HUES48 (cell line): Measurements from ENCODE around the gene CNTFR.

Experiments
- H3K27ac ChIP-seq: one replicate; pipeline ENCODE4 v1.7.0; 2013; ENCODE audit warnings: low read depth, low read length, inconsistent platforms
- H3K27me3 ChIP-seq: 2 replicates; pipeline ENCODE4 v1.6.1; 2013; ENCODE audit warnings: mild to moderate bottlenecking, low read length; ENCODE audit not compliant: control insufficient read depth, insufficient read depth
- H3K36me3 ChIP-seq: 2 replicates; pipeline ENCODE4 v1.6.1; 2013; ENCODE audit warnings: low read length; ENCODE audit not compliant: control insufficient read depth, insufficient read depth
- H3K4me1 ChIP-seq: 2 replicates; pipeline ENCODE4 v1.6.1; 2013; ENCODE audit warnings: mild to moderate bottlenecking, low read length; ENCODE audit not compliant: control insufficient read depth, insufficient read depth
- H3K4me3 ChIP-seq: 2 replicates; pipeline ENCODE4 v1.5.1; 2013; ENCODE audit warnings: mild to moderate bottlenecking, low read depth, low read length
- H3K9ac ChIP-seq: 2 replicates; pipeline ENCODE4 v1.6.1; 2013; ENCODE audit warnings: mild to moderate bottlenecking, low read depth, low read length, moderate library complexity
- H3K9me3 ChIP-seq: 2 replicates; pipeline ENCODE4 v1.6.1; 2013; ENCODE audit warnings: low read length; ENCODE audit not compliant: control insufficient read depth, insufficient read depth

Gene CNTFR

GRCh38 chr9:34574571-34574970, 15.0 kb downstream of the CNTFR start:
- Histone ChIP-seq H3K4me1 (peaks cover 29% of the 10 kb centered on the region), H3K4me3 (no peak overlapping the region), H3K9ac (no peak overlapping the region), H3K27ac (no peak overlapping the region), H3K27me3 (peaks cover 50% of the 10 kb centered on the region), H3K9me3 (no peaks in the 10 kb centered on the region), H3K36me3 (no peaks in the 10 kb centered on the region)

- Histone ChIP-seq H3K27ac (no peak overlapping the region), H3K36me3 (no peaks in the 10 kb centered on the region), H3K9ac (no peak overlapping the region), H3K9me3 (no peaks in the 10 kb centered on the region), H3K4me3 (no peak overlapping the region), H3K27me3 (peaks cover 41% of the 10 kb centered on the region), H3K4me1 (peaks cover 30% of the 10 kb centered on the region)
Observed at GRCh38 chr9:34573599-34574325, 15.8 kb downstream of the CNTFR start.

GRCh38 chr9:34572628-34573027, 16.9 kb downstream of the CNTFR start:
- no peak overlapping the region for H3K4me3 ChIP-seq
- H3K27me3 ChIP-seq = peaks cover 34% of the 10 kb centered on the region
- no peak overlapping the region for H3K9ac ChIP-seq
- no peak overlapping the region for H3K27ac ChIP-seq
- H3K4me1 ChIP-seq = peaks cover 30% of the 10 kb centered on the region
- H3K36me3 ChIP-seq = no peaks in the 10 kb centered on the region
- H3K9me3 ChIP-seq = no peaks in the 10 kb centered on the region

DNA sequence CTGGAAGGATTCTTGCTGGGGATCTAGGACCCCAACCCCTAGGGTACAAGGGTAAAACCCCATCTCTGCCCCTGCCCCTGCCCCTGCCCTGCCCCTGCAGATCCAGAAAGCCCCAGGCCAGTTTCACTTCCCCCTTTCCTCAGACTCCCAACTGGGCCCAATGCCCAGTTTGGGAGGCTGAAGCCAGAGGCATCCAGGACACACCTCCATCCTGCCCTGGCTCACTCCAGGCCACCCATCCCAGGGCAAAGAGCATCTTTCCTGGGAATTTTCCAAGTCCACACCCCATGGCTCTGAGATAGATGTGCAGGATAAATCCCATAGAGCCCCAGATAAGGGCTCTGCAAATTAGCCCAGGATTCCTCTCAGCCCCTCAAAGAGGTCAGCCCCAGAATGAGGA, 17.4 kb downstream of the CNTFR start:
- H3K27ac ChIP-seq = no peak overlapping the region
- no peak overlapping the region for H3K9ac ChIP-seq
- peaks cover 34% of the 10 kb centered on the region for H3K27me3 ChIP-seq
- no peak overlapping the region for H3K4me3 ChIP-seq
- no peaks in the 10 kb centered on the region for H3K9me3 ChIP-seq
- H3K4me1 ChIP-seq = peaks cover 26% of the 10 kb centered on the region
- no peaks in the 10 kb centered on the region for H3K36me3 ChIP-seq

DNA sequence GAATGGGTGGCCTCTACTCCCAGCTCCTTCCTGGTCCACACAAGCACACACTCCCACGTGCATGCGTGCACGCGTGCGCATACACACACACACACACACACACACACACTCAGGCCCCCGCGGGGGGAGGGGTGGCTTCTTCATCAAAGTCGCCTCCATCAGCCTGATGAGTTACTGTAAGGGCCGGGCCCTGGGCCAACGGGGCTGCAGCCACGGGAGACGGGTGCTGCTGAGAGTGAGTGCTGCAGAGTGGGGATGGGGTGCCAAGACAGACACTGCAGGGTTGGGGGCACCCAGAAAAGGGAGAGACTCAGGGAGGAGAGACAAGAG, 18.1 kb downstream of the CNTFR start:
- Histone ChIP-seq H3K4me1 (peaks cover 20% of the 10 kb centered on the region), H3K36me3 (no peaks in the 10 kb centered on the region), H3K27me3 (peaks cover 28% of the 10 kb centered on the region), H3K27ac (no peak overlapping the region), H3K4me3 (no peak overlapping the region), H3K9me3 (no peaks in the 10 kb centered on the region), H3K9ac (no peak overlapping the region)

GRCh38 chr9:34570809-34571480, 18.6 kb downstream of the CNTFR start:
- Histone ChIP-seq H3K4me1 (peaks cover 21% of the 10 kb centered on the region), H3K9me3 (no peaks in the 10 kb centered on the region), H3K27ac (no peak overlapping the region), H3K27me3 (peaks cover 23% of the 10 kb centered on the region), H3K9ac (no peak overlapping the region), H3K36me3 (no peaks in the 10 kb centered on the region), H3K4me3 (no peak overlapping the region)

DNA sequence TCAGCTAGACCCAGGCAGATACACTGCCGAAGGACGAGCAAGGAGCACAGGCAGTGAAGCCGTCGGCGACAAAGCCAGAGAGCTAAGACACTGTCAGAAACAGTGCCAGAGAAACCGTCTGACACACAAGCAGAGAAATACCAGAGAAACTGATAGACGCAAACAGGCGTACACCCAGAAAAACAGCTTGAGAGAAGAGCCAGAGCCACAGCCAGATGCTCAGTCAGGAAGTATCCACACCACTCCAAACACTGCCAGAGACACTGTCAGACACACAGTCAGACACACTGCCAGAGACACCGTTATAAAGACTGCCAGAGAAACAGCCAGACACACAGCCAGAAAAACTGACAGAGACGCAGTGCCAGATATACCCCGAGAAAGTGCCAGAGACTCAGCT, 19.1 kb downstream of the CNTFR start:
- H3K27ac ChIP-seq = no peak overlapping the region
- no peak overlapping the region for H3K9ac ChIP-seq

GRCh38 chr9:34568774-34569173, 20.8 kb downstream of the CNTFR start:
- no peak overlapping the region for H3K9ac ChIP-seq
- no peak overlapping the region for H3K27ac ChIP-seq
- no peaks in the 10 kb centered on the region for H3K9me3 ChIP-seq
- peaks cover 12% of the 10 kb centered on the region for H3K27me3 ChIP-seq
- peaks cover 21% of the 10 kb centered on the region for H3K4me1 ChIP-seq
- no peaks in the 10 kb centered on the region for H3K36me3 ChIP-seq
- no peak overlapping the region for H3K4me3 ChIP-seq

More for the DNA sequence above, 19.1 kb downstream of the CNTFR start:
- peaks cover 25% of the 10 kb centered on the region for H3K4me1 ChIP-seq
- H3K9me3 ChIP-seq = no peaks in the 10 kb centered on the region
- no peaks in the 10 kb centered on the region for H3K36me3 ChIP-seq
- H3K27me3 ChIP-seq = peaks cover 19% of the 10 kb centered on the region
- H3K4me3 ChIP-seq = no peak overlapping the region

DNA sequence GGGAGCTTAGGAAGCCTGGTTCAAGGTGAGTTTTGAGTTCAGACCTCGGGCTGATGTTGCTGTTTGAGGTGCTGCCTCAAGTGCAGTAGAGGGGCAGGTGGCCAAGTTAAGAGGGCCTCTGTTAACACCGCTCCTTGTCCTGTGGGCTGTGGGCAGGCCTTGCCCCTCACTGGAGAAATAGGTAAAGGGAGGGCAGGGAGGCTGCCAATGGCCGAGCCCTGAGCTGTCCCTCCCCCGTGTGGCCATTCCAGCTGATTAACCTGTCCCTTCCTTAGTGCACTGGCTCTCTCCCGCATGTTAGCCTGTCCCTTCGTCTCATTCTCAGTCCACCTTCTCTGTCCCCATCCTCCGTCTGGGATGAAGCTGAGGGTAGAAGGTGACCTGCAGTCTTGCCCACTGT, 21.4 kb downstream of the CNTFR start:
- H3K9me3 ChIP-seq = no peaks in the 10 kb centered on the region
- no peak overlapping the region for H3K9ac ChIP-seq
- no peaks in the 10 kb centered on the region for H3K36me3 ChIP-seq
- no peak overlapping the region for H3K27ac ChIP-seq
- no peak overlapping the region for H3K4me3 ChIP-seq
- peaks cover 18% of the 10 kb centered on the region for H3K27me3 ChIP-seq
- peaks cover 21% of the 10 kb centered on the region for H3K4me1 ChIP-seq

DNA sequence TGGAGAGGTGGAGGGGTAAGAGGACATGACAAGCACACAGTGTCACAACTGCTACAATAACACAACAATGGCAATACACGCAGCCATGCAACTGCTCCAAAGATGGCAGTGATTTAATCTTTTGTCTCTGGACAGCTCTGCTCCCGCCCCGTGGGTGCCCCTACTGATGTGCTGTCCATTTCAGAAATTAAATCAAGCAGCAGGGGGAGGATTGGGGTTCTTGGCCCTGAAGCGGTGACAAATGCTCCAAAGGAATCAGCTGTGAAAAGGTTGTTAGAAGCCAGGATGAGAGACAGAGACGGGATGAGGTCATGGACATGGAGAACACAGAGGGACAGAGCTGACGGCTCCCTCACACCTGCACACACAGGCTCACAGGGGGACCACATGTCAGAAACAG, 22.6 kb downstream of the CNTFR start:
- Histone ChIP-seq H3K9ac (no peak overlapping the region), H3K27me3 (peaks cover 23% of the 10 kb centered on the region), H3K4me3 (no peak overlapping the region), H3K9me3 (no peaks in the 10 kb centered on the region), H3K27ac (no peak overlapping the region), H3K4me1 (peaks cover 21% of the 10 kb centered on the region), H3K36me3 (no peaks in the 10 kb centered on the region)

DNA sequence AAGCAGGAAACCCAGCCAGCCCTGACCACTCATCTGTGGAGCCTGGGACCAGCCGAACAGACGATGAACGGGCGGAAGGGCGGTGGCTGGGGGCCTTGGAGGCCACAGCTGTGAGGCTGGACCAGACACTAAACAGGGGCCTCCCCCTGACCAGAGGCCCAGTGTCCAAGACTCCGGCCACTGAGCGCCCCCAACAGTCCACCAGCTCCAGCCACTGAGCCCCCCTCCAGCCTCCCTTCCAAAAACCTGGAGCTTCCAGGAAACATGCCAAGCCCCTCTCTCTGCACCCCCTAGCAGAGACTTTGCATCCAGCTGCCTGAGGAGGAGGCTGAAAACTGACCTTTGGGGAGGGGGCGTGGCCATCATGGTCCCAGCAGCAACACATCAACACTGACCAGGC, 23.2 kb downstream of the CNTFR start:
- peaks cover 23% of the 10 kb centered on the region for H3K27me3 ChIP-seq
- H3K36me3 ChIP-seq = no peaks in the 10 kb centered on the region
- H3K4me3 ChIP-seq = no peak overlapping the region
- no peaks in the 10 kb centered on the region for H3K9me3 ChIP-seq
- no peak overlapping the region for H3K9ac ChIP-seq
- H3K4me1 ChIP-seq = peaks cover 21% of the 10 kb centered on the region
- H3K27ac ChIP-seq = no peak overlapping the region
